Measurements from ENCODE around the gene MUC7.

Gene MUC7

GRCh38 chr4:70530997-70531396 lies 59.0 kb downstream of the MUC7 start:
- Histone ChIP-seq H3K4me3 (ENCODE audit: control insufficient read depth in 1 of 7, extremely low read depth in 1 of 7, insufficient read depth in 4 of 7, low read depth in 2 of 7, low read length in 6 of 7) (no peak overlapping the region), H3K4me1 (ENCODE audit: control extremely low read depth in 1 of 4, control insufficient read depth in 4 of 4, insufficient read depth in 4 of 4, low read length in 3 of 4) (no peaks in the 10 kb centered on the region), H3K27ac (ENCODE audit: insufficient read depth in 1 of 2, low read depth in 1 of 2, low read length in 2 of 2, poor library complexity in 1 of 2, severe bottlenecking in 2 of 2) (no peak overlapping the region), H3K36me3 (ENCODE audit: control insufficient read depth in 4 of 4, insufficient read depth in 4 of 4, low read length in 3 of 4) (no peaks in the 10 kb centered on the region), H3K27me3 (replicated peaks in 2 of 5; ENCODE audit: control insufficient read depth in 4 of 5, insufficient read depth in 5 of 5, low read length in 4 of 5) (no peaks in the 10 kb centered on the region), H3K9me3 (ENCODE audit: control extremely low read depth in 1 of 5, control insufficient read depth in 4 of 5, insufficient read depth in 2 of 5, low read depth in 1 of 5, low read length in 4 of 5) (no peaks in the 10 kb centered on the region)
- POLR2A ChIA-PET: no interaction called here
- CTCF ChIA-PET: no interaction called here
- no peak for DNase-seq
- WGBS (ENCODE audit: insufficient coverage): 88% methylated on average over 4 of the region's 5 CpGs

GRCh38 chr4:70531981-70532380 lies 60.0 kb downstream of the MUC7 start:
- Histone ChIP-seq H3K9me3 (ENCODE audit: control extremely low read depth in 1 of 5, control insufficient read depth in 4 of 5, insufficient read depth in 2 of 5, low read depth in 1 of 5, low read length in 4 of 5) (no peaks in the 10 kb centered on the region), H3K4me1 (ENCODE audit: control extremely low read depth in 1 of 4, control insufficient read depth in 4 of 4, insufficient read depth in 4 of 4, low read length in 3 of 4) (no peaks in the 10 kb centered on the region), H3K27me3 (replicated peaks in 2 of 5; ENCODE audit: control insufficient read depth in 4 of 5, insufficient read depth in 5 of 5, low read length in 4 of 5) (no peaks in the 10 kb centered on the region), H3K27ac (ENCODE audit: insufficient read depth in 1 of 2, low read depth in 1 of 2, low read length in 2 of 2, poor library complexity in 1 of 2, severe bottlenecking in 2 of 2) (no peak overlapping the region), H3K36me3 (ENCODE audit: control insufficient read depth in 4 of 4, insufficient read depth in 4 of 4, low read length in 3 of 4) (no peaks in the 10 kb centered on the region), H3K4me3 (ENCODE audit: control insufficient read depth in 1 of 7, extremely low read depth in 1 of 7, insufficient read depth in 4 of 7, low read depth in 2 of 7, low read length in 6 of 7) (no peak overlapping the region)
- no peak for DNase-seq
- ChIA-PET CTCF (no interaction called here), POLR2A (no interaction called here)
- WGBS (ENCODE audit: insufficient coverage): 100% methylated on average over 1 of the region's 2 CpGs

Data from common myeloid progenitor, CD34-positive (primary cell).